AG04449 (cell line): ENCODE results near the gene CCDC39.
"Not testable (repeated sequence)": the region's sequence is repeated elsewhere in the genome, so short reads cannot be mapped to it uniquely, and the experiment has no call there.

ENCODE experiments used
- CTCF ChIA-PET: fragments of 350-600 bp; formaldehyde crosslinking; extraction: SDS; loops from one replicate; lab custom pipeline; 2021; ENCODE audit warnings: antibody characterized with exemption; lab: Yijun Ruan, JAX
- POLR2A ChIA-PET: fragments of 400-600, 350-600 bp; formaldehyde crosslinking; extraction: SDS; loops from one replicate; lab custom pipeline; 2020; ENCODE audit warnings: antibody characterized with exemption, inconsistent platforms; lab: Yijun Ruan, JAX
- DNase-seq: peaks from one replicate; pipeline ENCODE4 v3.0.0-alpha.2; 2010; ENCODE audit warnings: low read depth, low spot score
- H3K4me3 ChIP-seq: 2 replicates; pipeline ENCODE4 v1.5.1; 2011; ENCODE audit warnings: low read depth, mild to moderate bottlenecking, control low read depth, low read length
- TF ChIP-seq, protein P1 (sequence below): IDR thresholded peaks from one replicate; pipeline ENCODE4 v1.5.1; 2011; ENCODE audit warnings: mild to moderate bottlenecking, moderate library complexity, low read length, control low read depth, inconsistent platforms; ENCODE audit not compliant: insufficient read depth; ENCODE audit errors: missing control alignments

CCDC39 gene

DNA sequence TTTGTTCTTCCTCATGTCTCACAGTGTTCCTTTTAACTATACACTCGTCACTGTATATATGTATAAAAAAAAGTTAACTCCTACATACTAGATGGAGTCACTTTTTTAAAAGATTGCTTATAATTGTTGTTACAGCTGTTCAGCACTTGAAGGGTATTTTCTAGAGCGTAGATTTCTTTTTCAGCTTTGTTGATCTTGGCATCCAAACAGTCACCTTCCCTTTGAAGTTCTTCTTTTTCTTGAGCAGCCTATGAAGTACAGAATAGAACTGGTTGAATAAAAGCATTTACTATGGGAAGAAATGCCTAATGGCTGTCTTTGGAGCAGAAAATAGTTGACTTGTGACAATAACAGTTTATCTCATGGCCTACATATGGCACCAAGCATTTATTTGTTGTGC lies 59.6 kb downstream of the CCDC39 start:
- ChIA-PET POLR2A (no interaction called here), CTCF (no interaction called here)
- TF ChIP-seq, protein P1, sequence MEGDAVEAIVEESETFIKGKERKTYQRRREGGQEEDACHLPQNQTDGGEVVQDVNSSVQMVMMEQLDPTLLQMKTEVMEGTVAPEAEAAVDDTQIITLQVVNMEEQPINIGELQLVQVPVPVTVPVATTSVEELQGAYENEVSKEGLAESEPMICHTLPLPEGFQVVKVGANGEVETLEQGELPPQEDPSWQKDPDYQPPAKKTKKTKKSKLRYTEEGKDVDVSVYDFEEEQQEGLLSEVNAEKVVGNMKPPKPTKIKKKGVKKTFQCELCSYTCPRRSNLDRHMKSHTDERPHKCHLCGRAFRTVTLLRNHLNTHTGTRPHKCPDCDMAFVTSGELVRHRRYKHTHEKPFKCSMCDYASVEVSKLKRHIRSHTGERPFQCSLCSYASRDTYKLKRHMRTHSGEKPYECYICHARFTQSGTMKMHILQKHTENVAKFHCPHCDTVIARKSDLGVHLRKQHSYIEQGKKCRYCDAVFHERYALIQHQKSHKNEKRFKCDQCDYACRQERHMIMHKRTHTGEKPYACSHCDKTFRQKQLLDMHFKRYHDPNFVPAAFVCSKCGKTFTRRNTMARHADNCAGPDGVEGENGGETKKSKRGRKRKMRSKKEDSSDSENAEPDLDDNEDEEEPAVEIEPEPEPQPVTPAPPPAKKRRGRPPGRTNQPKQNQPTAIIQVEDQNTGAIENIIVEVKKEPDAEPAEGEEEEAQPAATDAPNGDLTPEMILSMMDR: no peak
- H3K4me3 ChIP-seq: no peak overlapping the region
- DNase-seq: no peak

DNA sequence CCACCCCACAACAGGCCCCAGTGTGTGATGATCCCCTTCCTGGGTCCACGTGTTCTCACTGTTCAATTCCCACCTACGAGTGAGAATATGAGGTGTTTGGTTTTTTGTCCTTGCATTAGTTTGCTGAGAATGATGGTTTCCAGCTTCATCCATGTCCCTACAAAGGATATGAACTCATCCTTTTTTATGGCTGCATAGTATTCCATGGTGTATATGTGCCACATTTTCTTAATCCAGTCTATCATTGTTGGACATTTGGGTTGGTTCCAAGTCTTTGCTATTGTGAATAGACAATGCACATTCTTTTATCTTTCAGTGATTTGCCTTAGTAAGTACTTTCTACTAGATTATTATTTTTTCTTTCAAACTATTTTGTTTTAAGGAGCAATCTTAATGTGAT lies 60.7 kb downstream of the CCDC39 start:
- H3K4me3 ChIP-seq, CTCF ChIA-PET, DNase-seq: not testable (repeated sequence)
- POLR2A ChIA-PET: interaction anchor here (0.6 kb wide), 1 partner anchor 1550 kb away, joined by 3 read pairs; no protein-coding TSS in a partner anchor

DNA sequence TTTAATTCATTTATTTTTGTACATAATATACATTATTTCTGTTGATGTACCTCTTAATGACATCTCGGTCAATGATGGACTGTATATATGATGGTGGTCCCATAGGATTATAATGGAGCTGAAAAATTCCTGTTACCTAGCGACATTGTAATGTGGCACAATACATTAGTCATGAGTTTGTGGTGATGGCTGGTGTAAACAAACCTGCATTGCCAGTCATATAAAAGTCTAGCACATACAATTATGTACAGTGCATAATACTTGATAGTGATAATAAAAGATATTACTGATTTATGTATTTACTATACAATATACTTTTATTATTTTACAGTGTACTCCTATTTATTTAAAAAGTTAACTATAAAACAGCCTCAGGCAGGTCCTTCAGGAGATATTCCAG lies 62.2 kb downstream of the CCDC39 start:
- DNase-seq: no peak
- TF ChIP-seq, protein P1: no peak
- ChIA-PET CTCF (no interaction called here), POLR2A (no interaction called here)
- H3K4me3 ChIP-seq: no peak overlapping the region

DNA sequence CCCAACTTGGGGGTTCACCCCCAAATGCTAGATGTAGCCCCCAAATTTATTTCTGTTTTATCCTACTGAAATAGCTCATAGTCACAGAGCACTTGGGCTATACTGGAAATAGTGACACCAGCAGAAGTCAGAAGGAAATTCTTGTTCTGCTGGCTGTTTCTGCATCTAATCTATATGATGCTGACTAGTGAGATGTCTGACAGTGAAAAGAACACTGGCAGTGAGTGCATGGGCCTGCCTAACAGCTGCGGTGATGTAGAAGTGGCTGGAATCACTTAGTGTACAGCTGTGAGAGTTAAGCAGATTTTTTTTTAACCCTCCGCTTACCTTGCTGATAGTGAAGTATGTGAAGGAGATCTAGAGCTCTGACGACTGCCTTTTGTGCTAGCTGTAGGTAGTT lies 63.3 kb downstream of the CCDC39 start:
- H3K4me3 ChIP-seq: no peak overlapping the region
- DNase-seq: no peak
- ChIA-PET POLR2A (interaction anchor here (0.7 kb wide), 1 partner anchor 8 kb away, joined by 3 read pairs; no protein-coding TSS in a partner anchor), CTCF (interaction anchor here (1.3 kb wide), 2 partner anchors 687 to 805 kb away, joined by 3 read pairs; no protein-coding TSS in a partner anchor)
- TF ChIP-seq, protein P1: no peak

DNA sequence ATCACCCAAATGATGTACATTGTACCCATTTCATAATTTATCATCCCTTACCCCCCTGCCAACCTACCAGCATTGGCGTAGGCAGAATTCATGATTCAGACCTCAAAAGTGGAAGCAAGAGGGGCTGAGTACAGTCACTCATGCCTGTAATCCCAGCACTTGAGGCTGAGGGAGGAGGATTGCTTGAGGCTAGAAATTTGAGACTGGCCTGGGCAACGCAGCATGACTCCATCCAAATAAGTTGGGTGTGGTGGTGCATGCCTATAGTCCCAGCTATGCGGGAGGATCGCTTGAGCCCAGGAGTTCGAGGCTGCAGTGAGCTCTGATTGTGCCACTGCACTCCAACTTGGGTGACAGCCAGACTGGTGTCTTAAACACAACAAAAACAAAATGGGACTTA lies 66.9 kb downstream of the CCDC39 start:
- TF ChIP-seq, protein P1: no peak
- no peak overlapping the region for H3K4me3 ChIP-seq
- no peak for DNase-seq
- ChIA-PET CTCF (interaction anchor here (1.2 kb wide), 1 partner anchor 683 kb away, joined by 3 read pairs; no protein-coding TSS in a partner anchor), POLR2A (no interaction called here)

DNA sequence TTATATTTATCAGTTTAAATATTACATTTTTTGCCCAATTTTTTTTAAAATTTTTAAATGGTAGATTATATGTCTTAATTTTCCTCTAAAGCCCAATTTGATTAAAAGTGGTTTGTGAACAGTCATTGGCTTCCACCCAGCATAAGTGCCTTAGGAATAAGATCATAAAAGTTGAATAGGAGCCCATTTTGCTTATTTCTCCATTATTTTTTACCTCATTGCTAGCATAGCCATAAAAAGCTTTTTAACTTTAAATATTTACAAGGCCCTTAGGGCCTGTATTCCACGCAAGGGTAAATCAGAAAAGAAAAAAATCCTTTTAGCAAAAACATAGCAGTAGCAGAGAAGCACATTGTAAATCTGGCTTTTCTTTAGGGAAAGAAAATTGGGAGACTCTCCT lies 68.3 kb downstream of the CCDC39 start:
- no peak overlapping the region for H3K4me3 ChIP-seq
- no peak for DNase-seq
- ChIA-PET POLR2A (no interaction called here), CTCF (interaction anchor here (1.0 to 2.1 kb wide), 4 partner anchors 9 to 860 kb away, joined by 3 to 6 read pairs (median 3); partner anchors contain the start of gene TTC14)
- TF ChIP-seq, protein P1: no peak
